A673 (cell line): ENCODE measurements around the gene C10orf105. TPM values are rescaled to one million over a fixed set of nuclear protein-coding genes. Genes with fewer than 3 reads are reported as not detected.

Source experiments
- BruUV-seq: library from RNA; stranded (reverse); fragments of 400-500 nt; replicated peaks from 2 replicates; lab custom pipeline; 2021; lab: Mats Ljungman, UMichigan
- CTCF ChIA-PET: fragments of 300-600 bp; sonication (Branson Sonifier 250); formaldehyde crosslinking; loops from one replicate; lab custom pipeline; 2022; ENCODE audit warnings: antibody characterized with exemption; lab: Charles Lee
- POLR2A ChIA-PET: fragments of 300-600 bp; sonication (Branson Sonifier 250); formaldehyde crosslinking; loops from one replicate; lab custom pipeline; 2022; ENCODE audit warnings: antibody characterized with exemption; ENCODE audit not compliant: low non-redundant PET; lab: Charles Lee
- DNase-seq: peaks from one replicate; pipeline ENCODE4 v3.0.0-alpha.2; 2015; ENCODE audit warnings: low spot score
- H3K27ac ChIP-seq: fragments of 200-600 bp; sonication (generic); 2 replicates; pipeline ENCODE4 v1.5.1; 2016; ENCODE audit warnings: mixed run types, low read depth, mild to moderate bottlenecking, mixed read lengths, antibody characterized with exemption, low read length; ENCODE audit not compliant: poor library complexity, severe bottlenecking
- H3K27me3 ChIP-seq: fragments of 200-600 bp; sonication (generic); replicated peaks from 2 replicates; pipeline ENCODE4 v1.6.1; 2017; ENCODE audit warnings: mixed run types, low read depth, mild to moderate bottlenecking, mixed read lengths, antibody characterized with exemption, low read length; ENCODE audit not compliant: insufficient read depth, poor library complexity
- H3K36me3 ChIP-seq: fragments of 200-600 bp; sonication (generic); 2 replicates; pipeline ENCODE4 v1.6.1; 2016; ENCODE audit warnings: mixed run types, mild to moderate bottlenecking, mixed read lengths, antibody characterized with exemption, low read length; ENCODE audit not compliant: insufficient read depth, poor library complexity, severe bottlenecking
- H3K4me1 ChIP-seq: fragments of 200-600 bp; sonication (generic); 2 replicates; pipeline ENCODE4 v1.6.1; 2017; ENCODE audit warnings: mixed run types, mild to moderate bottlenecking, mixed read lengths, antibody characterized with exemption, low read length; ENCODE audit not compliant: insufficient read depth, poor library complexity, severe bottlenecking
- H3K4me3 ChIP-seq: fragments of 200-600 bp; sonication (generic); 2 replicates; pipeline ENCODE4 v1.5.1; 2016; ENCODE audit warnings: low read depth, mixed run types, mild to moderate bottlenecking, mixed read lengths, low read length; ENCODE audit not compliant: poor library complexity, severe bottlenecking
- H3K9me3 ChIP-seq: fragments of 200-600 bp; sonication (generic); 2 replicates; pipeline ENCODE4 v1.6.1; 2016; ENCODE audit warnings: mixed run types, low read depth, mild to moderate bottlenecking, mixed read lengths, antibody characterized with exemption, low read length; ENCODE audit not compliant: poor library complexity, severe bottlenecking
- CTCF ChIP-seq: fragments of 300-800, 200-600 bp; sonication (generic); conservative IDR thresholded peaks from 2 replicates; pipeline ENCODE4 v1.5.1; 2017; ENCODE audit warnings: low read depth, mild to moderate bottlenecking, antibody characterized with exemption, low read length, moderate library complexity, mixed read lengths
- EZH2 ChIP-seq: fragments of 200-600 bp; sonication (generic); IDR thresholded peaks from 2 replicates; pipeline ENCODE4 v1.6.1; 2017; ENCODE audit warnings: borderline replicate concordance, low read depth, mild to moderate bottlenecking, mixed read lengths, antibody characterized with exemption, low read length; ENCODE audit not compliant: poor library complexity, severe bottlenecking
- intact Hi-C: fragments of 100-400 bp; cut with micrococcal nuclease; formaldehyde crosslinking; loops from one replicate; pipeline ENCODE4 v1.10.0; 2022; ENCODE audit not compliant: unreplicated experiment
- total RNA-seq: library from RNA; stranded (reverse); gene quantifications from 2 replicates; pipeline ENCODE4 v1.2.3, GENCODE V29; 2021

The C10orf105 gene
- total RNA-seq, 1 experiment from 2014 or later: not detected

- CTCF ChIA-PET: no interaction called here
- POLR2A ChIA-PET: no interaction called here
- H3K27me3 ChIP-seq: no peaks in the 10 kb centered on the region
- intact Hi-C loops: no loop called here
- H3K4me3 ChIP-seq: no peak overlapping the region
- no peaks in the 10 kb centered on the region for H3K4me1 ChIP-seq
- no peak for DNase-seq
- no TSS peak for BruUV-seq
- TF ChIP-seq EZH2 (no peak), CTCF (no peak)
- no peaks in the 10 kb centered on the region for H3K9me3 ChIP-seq
- H3K27ac ChIP-seq: no peak overlapping the region
- H3K36me3 ChIP-seq: peaks cover 3% of the 10 kb centered on the region
Measured at GRCh38 chr10:71741671-71742070, 22.1 kb upstream of the C10orf105 start.

- Histone ChIP-seq H3K4me1 (no peaks in the 10 kb centered on the region), H3K27ac (no peak overlapping the region), H3K4me3 (no peak overlapping the region), H3K36me3 (peaks cover 3% of the 10 kb centered on the region), H3K9me3 (no peaks in the 10 kb centered on the region), H3K27me3 (no peaks in the 10 kb centered on the region)
- ChIA-PET POLR2A (no interaction called here), CTCF (no interaction called here)
- DNase-seq: no peak
- BruUV-seq: no TSS peak
- intact Hi-C loops: no loop called here
- no peak for TF ChIP-seq CTCF
- TF ChIP-seq EZH2: no peak
Measured at GRCh38 chr10:71741029-71741428, 21.5 kb upstream of the C10orf105 start.

- peaks cover 3% of the 10 kb centered on the region for H3K36me3 ChIP-seq
- TF ChIP-seq EZH2: no peak
- ChIA-PET POLR2A (interaction anchor here (0.7 kb wide), 1 partner anchor 488 kb away, joined by 3 read pairs; no protein-coding TSS in a partner anchor), CTCF (no interaction called here)
- BruUV-seq: no TSS peak
- H3K27me3 ChIP-seq: no peaks in the 10 kb centered on the region
- H3K4me3 ChIP-seq: no peak overlapping the region
- H3K9me3 ChIP-seq: no peaks in the 10 kb centered on the region
- no peak overlapping the region for H3K27ac ChIP-seq
- intact Hi-C loops: no loop called here
- no peaks in the 10 kb centered on the region for H3K4me1 ChIP-seq
- no peak for DNase-seq
Measured at GRCh38 chr10:71740069-71740653, 20.6 kb upstream of the C10orf105 start.

GRCh38 chr10:71739358-71739900 lies 19.9 kb upstream of the C10orf105 start:
- H3K4me3 ChIP-seq: no peak overlapping the region
- DNase-seq: no peak
- no TSS peak for BruUV-seq
- intact Hi-C loops: no loop called here
- ChIA-PET CTCF (no interaction called here), POLR2A (interaction anchor here (0.7 kb wide), 1 partner anchor 489 kb away, joined by 3 read pairs; no protein-coding TSS in a partner anchor)
- TF ChIP-seq CTCF (no peak), EZH2 (no peak)
- H3K9me3 ChIP-seq: no peaks in the 10 kb centered on the region
- H3K27me3 ChIP-seq: no peaks in the 10 kb centered on the region
- H3K36me3 ChIP-seq: peaks cover 3% of the 10 kb centered on the region
- H3K27ac ChIP-seq: no peak overlapping the region
- no peaks in the 10 kb centered on the region for H3K4me1 ChIP-seq
